ENCODE measurements around the gene TMEM123.

The TMEM123 gene

GRCh38 chr11:102458548-102458947 is 6.0 kb upstream of the TMEM123 start:
- no peak overlapping the region for H3K4me3 ChIP-seq (ENCODE audit: severe bottlenecking)
- H3K27me3 ChIP-seq (ENCODE audit: insufficient read depth, poor library complexity, severe bottlenecking), result no peaks in the 10 kb centered on the region
- no peaks in the 10 kb centered on the region for H3K36me3 ChIP-seq (ENCODE audit: low read depth)
- DNase-seq (ENCODE audit: low spot score) (no peak), ATAC-seq (ENCODE audit: low read depth) (no peak)
- H3K27ac ChIP-seq (ENCODE audit: poor library complexity, severe bottlenecking), result no peak overlapping the region
- H3K4me1 ChIP-seq (ENCODE audit: insufficient read depth, poor library complexity, severe bottlenecking), result peaks cover 16% of the 10 kb centered on the region
- H3K9me3 ChIP-seq (ENCODE audit: severe bottlenecking), result no peaks in the 10 kb centered on the region
- TF ChIP-seq CTCF (IDR thresholded peaks at IDR 0.05; ENCODE audit: poor library complexity, severe bottlenecking), result no peak

GRCh38 chr11:102457865-102458264 is 5.3 kb upstream of the TMEM123 start:
- H3K27me3 ChIP-seq (ENCODE audit: insufficient read depth, poor library complexity, severe bottlenecking), result no peaks in the 10 kb centered on the region
- H3K27ac ChIP-seq (ENCODE audit: poor library complexity, severe bottlenecking), result no peak overlapping the region
- H3K36me3 ChIP-seq (ENCODE audit: low read depth), result no peaks in the 10 kb centered on the region
- no peaks in the 10 kb centered on the region for H3K9me3 ChIP-seq (ENCODE audit: severe bottlenecking)
- no peak overlapping the region for H3K4me3 ChIP-seq (ENCODE audit: severe bottlenecking)
- H3K4me1 ChIP-seq (ENCODE audit: insufficient read depth, poor library complexity, severe bottlenecking), result peaks cover 20% of the 10 kb centered on the region
- TF ChIP-seq CTCF (IDR thresholded peaks at IDR 0.05; ENCODE audit: poor library complexity, severe bottlenecking), result no peak
- ATAC-seq (ENCODE audit: low read depth), result no peak
- no peak for DNase-seq (ENCODE audit: low spot score)

GRCh38 chr11:102457056-102457677 is 4.6 kb upstream of the TMEM123 start:
- H3K36me3 ChIP-seq (ENCODE audit: low read depth), result no peaks in the 10 kb centered on the region
- DNase-seq (ENCODE audit: low spot score) (no peak), ATAC-seq (ENCODE audit: low read depth) (no peak)
- no peak overlapping the region for H3K4me3 ChIP-seq (ENCODE audit: severe bottlenecking)
- no peaks in the 10 kb centered on the region for H3K9me3 ChIP-seq (ENCODE audit: severe bottlenecking)
- peaks cover 20% of the 10 kb centered on the region for H3K4me1 ChIP-seq (ENCODE audit: insufficient read depth, poor library complexity, severe bottlenecking)
- no peak for TF ChIP-seq CTCF (IDR thresholded peaks at IDR 0.05; ENCODE audit: poor library complexity, severe bottlenecking)
- H3K27ac ChIP-seq (ENCODE audit: poor library complexity, severe bottlenecking), result no peak overlapping the region
- no peaks in the 10 kb centered on the region for H3K27me3 ChIP-seq (ENCODE audit: insufficient read depth, poor library complexity, severe bottlenecking)

GRCh38 chr11:102456381-102456780 is 3.8 kb upstream of the TMEM123 start:
- H3K27ac ChIP-seq (ENCODE audit: poor library complexity, severe bottlenecking), result no peak overlapping the region
- DNase-seq (ENCODE audit: low spot score), result no peak
- no peaks in the 10 kb centered on the region for H3K27me3 ChIP-seq (ENCODE audit: insufficient read depth, poor library complexity, severe bottlenecking)
- H3K36me3 ChIP-seq (ENCODE audit: low read depth), result no peaks in the 10 kb centered on the region
- no peaks in the 10 kb centered on the region for H3K9me3 ChIP-seq (ENCODE audit: severe bottlenecking)
- no peak overlapping the region for H3K4me3 ChIP-seq (ENCODE audit: severe bottlenecking)
- ATAC-seq (ENCODE audit: low read depth), result no peak
- no peak for TF ChIP-seq CTCF (IDR thresholded peaks at IDR 0.05; ENCODE audit: poor library complexity, severe bottlenecking)
- H3K4me1 ChIP-seq (ENCODE audit: insufficient read depth, poor library complexity, severe bottlenecking), result peaks cover 20% of the 10 kb centered on the region

GRCh38 chr11:102453921-102454320 is 1.4 kb upstream of the TMEM123 start:
- H3K36me3 ChIP-seq (ENCODE audit: low read depth), result no peaks in the 10 kb centered on the region; the same call in 1 of the 2 replicates
- no peaks in the 10 kb centered on the region for H3K27me3 ChIP-seq (ENCODE audit: insufficient read depth, poor library complexity, severe bottlenecking)
- peaks cover 30% of the 10 kb centered on the region for H3K4me1 ChIP-seq (ENCODE audit: insufficient read depth, poor library complexity, severe bottlenecking)
- H3K4me3 ChIP-seq (ENCODE audit: severe bottlenecking), result no peak overlapping the region
- ATAC-seq (ENCODE audit: low read depth) (no peak), DNase-seq (ENCODE audit: low spot score) (no peak)
- TF ChIP-seq CTCF (IDR thresholded peaks at IDR 0.05; ENCODE audit: poor library complexity, severe bottlenecking), result no peak
- no peaks in the 10 kb centered on the region for H3K9me3 ChIP-seq (ENCODE audit: severe bottlenecking)
- peak overlapping the region; percentile 65 for H3K27ac ChIP-seq (ENCODE audit: poor library complexity, severe bottlenecking)

All from RWPE2 (cell line).